Glomerular endothelial cell (primary cell): ENCODE results near the gene CHST11. TPM values are rescaled to one million over a fixed set of nuclear protein-coding genes. Genes with fewer than 3 reads are reported as not detected.
"Not testable (repeated sequence)": the region's sequence is repeated elsewhere in the genome, so short reads cannot be mapped to it uniquely, and the experiment has no call there.

Experiments
- DNase-seq: peaks from one replicate; pipeline ENCODE4 v3.0.0-alpha.2; 2011; ENCODE audit warnings: low read depth, low spot score; ENCODE audit errors: extremely low read depth
- total RNA-seq: library from RNA; depleted of rRNA; stranded (reverse); fragments of >200 nt; gene quantifications from 2 replicates; pipeline ENCODE4 v1.2.3, GENCODE V29; 2015

The CHST11 gene
- total RNA-seq, 1 donor from 2014 or later = 33.9 TPM

GRCh38 chr12:104553421-104553820 lies 96.7 kb downstream of the CHST11 start:
- no peak for DNase-seq

GRCh38 chr12:104555648-104556047 lies 98.9 kb downstream of the CHST11 start:
- no peak for DNase-seq

- DNase-seq = no peak
Measured at GRCh38 chr12:104557488-104558195, 100.9 kb downstream of the CHST11 start.

GRCh38 chr12:104560881-104561280 lies 104.1 kb downstream of the CHST11 start:
- no peak for DNase-seq

- DNase-seq = no peak
Measured at GRCh38 chr12:104562763-104563162, 106.0 kb downstream of the CHST11 start.

GRCh38 chr12:104564662-104565061 lies 107.9 kb downstream of the CHST11 start:
- not testable (repeated sequence) for DNase-seq

GRCh38 chr12:104565606-104566243 lies 109.0 kb downstream of the CHST11 start:
- no peak for DNase-seq

- no peak for DNase-seq
Measured at GRCh38 chr12:104566244-104566993, 109.7 kb downstream of the CHST11 start.

GRCh38 chr12:104567832-104568486 lies 111.2 kb downstream of the CHST11 start:
- no peak for DNase-seq

GRCh38 chr12:104568487-104568868 lies 111.7 kb downstream of the CHST11 start:
- no peak for DNase-seq

- DNase-seq = no peak
Measured at GRCh38 chr12:104568935-104569334, 112.2 kb downstream of the CHST11 start.

GRCh38 chr12:104569346-104570173 lies 112.8 kb downstream of the CHST11 start:
- no peak for DNase-seq

- DNase-seq = no peak
Measured at GRCh38 chr12:104570174-104570907, 113.6 kb downstream of the CHST11 start.

- no peak for DNase-seq
Measured at GRCh38 chr12:104571328-104571727, 114.6 kb downstream of the CHST11 start.

GRCh38 chr12:104574353-104574752 lies 117.6 kb downstream of the CHST11 start:
- not testable (repeated sequence) for DNase-seq

GRCh38 chr12:104574758-104575157 lies 118.0 kb downstream of the CHST11 start:
- not testable (repeated sequence) for DNase-seq

GRCh38 chr12:104575442-104576186 lies 118.9 kb downstream of the CHST11 start:
- no peak for DNase-seq

GRCh38 chr12:104576187-104576778 lies 119.5 kb downstream of the CHST11 start:
- no peak for DNase-seq
